ENCODE measurements around the gene IL21R. TPM values are rescaled to one million over a fixed set of nuclear protein-coding genes. Genes with fewer than 3 reads are reported as not detected.
"Not testable (repeated sequence)": the region's sequence is repeated elsewhere in the genome, so short reads cannot be mapped to it uniquely, and the experiment has no call there.

The IL21R gene
- total RNA-seq, 5 donors from 2014 or later (not counting 1 experiment from before 2014, with no cell fraction given): 35.6 to 44.3 (median 38.2) TPM

DNA sequence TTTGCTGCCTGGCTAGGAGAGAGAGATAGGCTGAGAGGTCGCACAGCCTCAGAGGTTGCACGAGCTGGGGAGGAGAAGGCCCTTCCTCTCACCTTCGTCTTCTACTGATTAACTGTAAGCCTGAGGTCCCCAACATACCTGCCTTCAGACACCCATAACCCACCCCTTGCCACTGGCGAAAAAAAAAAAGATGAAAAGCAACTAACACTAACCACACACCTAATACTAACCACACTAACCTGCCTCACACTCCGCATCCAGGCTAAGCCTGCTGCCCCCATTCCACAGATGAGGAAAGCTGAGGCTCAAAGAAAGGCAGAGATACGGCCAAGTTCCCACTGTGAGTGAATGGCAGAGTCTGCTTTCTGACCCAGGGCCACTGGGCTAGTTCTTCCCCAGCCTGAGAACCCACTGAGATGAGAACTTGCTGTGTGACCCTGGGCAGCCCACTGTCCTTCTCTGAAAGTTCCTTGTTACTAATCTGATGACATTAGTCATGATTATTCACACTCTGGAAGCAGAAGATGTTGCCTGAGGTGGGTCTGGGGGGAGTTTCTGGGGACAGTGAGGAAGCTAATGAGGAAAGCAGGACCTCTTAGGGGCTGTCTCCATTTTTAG, 4.6 kb downstream of the IL21R start:
- H3K27ac Mint-ChIP-seq: peak overlapping the region; percentile 87 to 93
- H3K4me1 ChIP-seq (ENCODE audit: control insufficient read depth in 1 of 2, extremely low read depth in 1 of 2, insufficient read depth in 2 of 2, low read length in 2 of 2): peaks cover 30 to 73% of the 10 kb centered on the region in 2 experiments
- ChIA-PET CTCF (interaction anchor here (0.5 to 3.0 kb wide), 5 partner anchors 31 to 253 kb away, joined by 3 to 12 read pairs (median 3); no protein-coding TSS in a partner anchor), POLR2A (interaction anchor here (0.6 to 6.8 kb wide), 7 partner anchors 15 to 232 kb away, joined by 3 to 88 read pairs (median 4); no protein-coding TSS in a partner anchor)
- H3K36me3 Mint-ChIP-seq: peaks cover 17% of the 10 kb centered on the region
- peaks cover 84 to 91% (median 91%) of the 10 kb centered on the region in 3 donors for H3K4me1 Mint-ChIP-seq
- H3K4me3 ChIP-seq (ENCODE audit: control insufficient read depth in 1 of 2, extremely low read depth in 1 of 2, low read length in 1 of 2): peak overlapping the region; percentile 40 to 68
- 13% methylated on average over 1 of the region's 6 CpGs for WGBS (ENCODE audit: insufficient coverage)
- DNase-seq: peak in 1 of 35 experiments; percentile 35
- H3K36me3 ChIP-seq (ENCODE audit: control insufficient read depth in 2 of 2, extremely low read depth in 1 of 2, insufficient read depth in 1 of 2, low read length in 1 of 2): peaks cover 0 to 6% of the 10 kb centered on the region in 2 donors
- H3K9me3 Mint-ChIP-seq: no peaks in the 10 kb centered on the region
- H3K27me3 Mint-ChIP-seq: no peaks in the 10 kb centered on the region
- no peak for ATAC-seq (replicated peaks in 1 of 4)
- peak overlapping the region; percentile 73 for H3K27ac ChIP-seq (ENCODE audit: low read length)
- H3K27me3 ChIP-seq (replicated peaks in 1 of 2; ENCODE audit: control insufficient read depth in 2 of 2, extremely low read depth in 1 of 2, insufficient read depth in 2 of 2, low read length in 1 of 2): no peaks in the 10 kb centered on the region
- H3K4me3 Mint-ChIP-seq: peak overlapping the region; percentile 69 to 92 (median 88)
- H3K9me3 ChIP-seq: no peaks in the 10 kb centered on the region

DNA sequence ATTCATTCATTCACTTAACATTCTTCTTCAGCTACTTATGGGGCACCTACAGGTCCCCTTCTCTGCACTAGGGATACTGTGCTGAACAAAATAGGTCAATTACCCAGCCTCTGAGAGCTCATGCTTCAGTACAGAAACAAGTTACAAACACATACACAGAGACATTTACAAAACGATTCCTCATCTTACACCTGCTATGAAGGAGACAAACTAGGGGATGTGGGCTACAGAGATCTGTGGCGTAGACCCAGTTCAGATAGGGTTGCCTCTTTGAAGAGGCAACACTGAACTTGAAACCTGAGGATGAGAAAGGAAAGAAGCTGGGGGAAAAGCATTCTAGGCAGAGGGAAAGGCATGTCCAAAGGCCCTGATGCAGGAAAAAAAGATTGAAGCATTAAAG, 5.2 kb downstream of the IL21R start:
- Mint-ChIP-seq H3K27me3 (no peaks in the 10 kb centered on the region), H3K27ac (peak overlapping the region; percentile 87 to 93), H3K36me3 (peaks cover 22% of the 10 kb centered on the region), H3K4me3 (peak overlapping the region; percentile 49 to 92 (median 88)), H3K4me1 (peaks cover 85 to 91% (median 91%) of the 10 kb centered on the region in 3 donors), H3K9me3 (peaks cover 0 to 4% (median 0%) of the 10 kb centered on the region in 3 donors)
- peak overlapping the region in 1 of 2 donors; percentile 68 for H3K4me3 ChIP-seq (ENCODE audit: control insufficient read depth in 1 of 2, extremely low read depth in 1 of 2, low read length in 1 of 2)
- H3K27me3 ChIP-seq (replicated peaks in 1 of 2; ENCODE audit: control insufficient read depth in 2 of 2, extremely low read depth in 1 of 2, insufficient read depth in 2 of 2, low read length in 1 of 2): no peaks in the 10 kb centered on the region
- 11% methylated on average over 1 of the region's 2 CpGs for WGBS (ENCODE audit: insufficient coverage)
- ChIA-PET CTCF (interaction anchor here (0.5 to 3.0 kb wide), 8 partner anchors 32 to 254 kb away, joined by 3 to 12 read pairs (median 4); no protein-coding TSS in a partner anchor), POLR2A (interaction anchor here (0.7 to 6.8 kb wide), 8 partner anchors 15 to 177 kb away, joined by 3 to 88 read pairs (median 4); no protein-coding TSS in a partner anchor)
- peak overlapping the region; percentile 73 for H3K27ac ChIP-seq (ENCODE audit: low read length)
- DNase-seq: peak in 7 of 35 experiments; percentile 22 to 53 (median 38)
- peak; percentile 46 to 61 (median 50) for ATAC-seq (replicated peaks in 1 of 4)
- H3K4me1 ChIP-seq (ENCODE audit: control insufficient read depth in 1 of 2, extremely low read depth in 1 of 2, insufficient read depth in 2 of 2, low read length in 2 of 2): peaks cover 27 to 68% of the 10 kb centered on the region in 2 experiments
- peaks cover 2% of the 10 kb centered on the region for H3K9me3 ChIP-seq
- peaks cover 0 to 6% of the 10 kb centered on the region in 2 donors for H3K36me3 ChIP-seq (ENCODE audit: control insufficient read depth in 2 of 2, extremely low read depth in 1 of 2, insufficient read depth in 1 of 2, low read length in 1 of 2)

- Histone ChIP-seq H3K27me3 (replicated peaks in 1 of 2; ENCODE audit: control insufficient read depth in 2 of 2, extremely low read depth in 1 of 2, insufficient read depth in 2 of 2, low read length in 1 of 2) (no peaks in the 10 kb centered on the region), H3K9me3 (peaks cover 2% of the 10 kb centered on the region), H3K4me3 (ENCODE audit: control insufficient read depth in 1 of 2, extremely low read depth in 1 of 2, low read length in 1 of 2) (peak overlapping the region in 1 of 2 donors; percentile 5), H3K4me1 (ENCODE audit: control insufficient read depth in 1 of 2, extremely low read depth in 1 of 2, insufficient read depth in 2 of 2, low read length in 2 of 2) (peaks cover 27 to 60% of the 10 kb centered on the region in 2 experiments), H3K27ac (ENCODE audit: low read length) (peak overlapping the region; percentile 73), H3K36me3 (ENCODE audit: control insufficient read depth in 2 of 2, extremely low read depth in 1 of 2, insufficient read depth in 1 of 2, low read length in 1 of 2) (peaks cover 0 to 6% of the 10 kb centered on the region in 2 donors)
- Mint-ChIP-seq H3K9me3 (peaks cover 0 to 10% (median 0%) of the 10 kb centered on the region in 3 donors), H3K36me3 (peaks cover 32% of the 10 kb centered on the region), H3K27ac (peak overlapping the region; percentile 87 to 93), H3K4me3 (peak overlapping the region; percentile 58 to 92 (median 88)), H3K4me1 (peaks cover 88 to 93% (median 91%) of the 10 kb centered on the region in 3 donors), H3K27me3 (no peaks in the 10 kb centered on the region)
- ATAC-seq (replicated peaks in 1 of 4) (peak; percentile 36 to 57 (median 48)), DNase-seq (peak in 2 of 35 experiments; percentile 34 to 53)
- 40% methylated on average over 3 of the region's 3 CpGs for WGBS (ENCODE audit: insufficient coverage)
- CTCF ChIA-PET: interaction anchor here in 1 of 2 donors (0.9 to 3.0 kb wide), 5 partner anchors 36 to 238 kb away, joined by 3 to 12 read pairs (median 3); no protein-coding TSS in a partner anchor
- POLR2A ChIA-PET: interaction anchor here (0.6 to 1.4 kb wide), 8 partner anchors 9 to 236 kb away, joined by 3 to 12 read pairs (median 4); no protein-coding TSS in a partner anchor
These were observed 6.1 kb downstream of the IL21R start for GRCh38 chr16:27408012-27408601.

- peaks cover 2% of the 10 kb centered on the region for H3K9me3 ChIP-seq
- H3K27me3 ChIP-seq (replicated peaks in 1 of 2; ENCODE audit: control insufficient read depth in 2 of 2, extremely low read depth in 1 of 2, insufficient read depth in 2 of 2, low read length in 1 of 2): no peaks in the 10 kb centered on the region
- peak overlapping the region; percentile 73 for H3K27ac ChIP-seq (ENCODE audit: low read length)
- H3K36me3 Mint-ChIP-seq: peaks cover 37% of the 10 kb centered on the region
- H3K27ac Mint-ChIP-seq: peak overlapping the region; percentile 87 to 93
- 74% methylated on average over 6 of the region's 6 CpGs for WGBS (ENCODE audit: insufficient coverage)
- no peaks in the 10 kb centered on the region for H3K27me3 Mint-ChIP-seq
- H3K4me1 Mint-ChIP-seq: peaks cover 88 to 93% (median 91%) of the 10 kb centered on the region in 3 donors
- CTCF ChIA-PET: interaction anchor here in 1 of 2 donors (0.9 to 3.0 kb wide), 2 partner anchors 38 to 41 kb away, joined by 3 to 12 read pairs; no protein-coding TSS in a partner anchor
- peaks cover 0 to 10% (median 0%) of the 10 kb centered on the region in 3 donors for H3K9me3 Mint-ChIP-seq
- peaks cover 0 to 6% of the 10 kb centered on the region in 2 donors for H3K36me3 ChIP-seq (ENCODE audit: control insufficient read depth in 2 of 2, extremely low read depth in 1 of 2, insufficient read depth in 1 of 2, low read length in 1 of 2)
- H3K4me3 ChIP-seq (ENCODE audit: control insufficient read depth in 1 of 2, extremely low read depth in 1 of 2, low read length in 1 of 2): peak overlapping the region in 1 of 2 donors; percentile 5
- POLR2A ChIA-PET: interaction anchor here (0.6 to 1.4 kb wide), 4 partner anchors 8 to 41 kb away, joined by 3 to 12 read pairs (median 4); no protein-coding TSS in a partner anchor
- peak overlapping the region; percentile 37 to 88 (median 58) for H3K4me3 Mint-ChIP-seq
- peaks cover 27 to 54% of the 10 kb centered on the region in 2 experiments for H3K4me1 ChIP-seq (ENCODE audit: control insufficient read depth in 1 of 2, extremely low read depth in 1 of 2, insufficient read depth in 2 of 2, low read length in 2 of 2)
- peak in 1 of 35 experiments; percentile 33 for DNase-seq
- no peak for ATAC-seq (replicated peaks in 1 of 4)
These were observed 6.6 kb downstream of the IL21R start for GRCh38 chr16:27408602-27409031.

GRCh38 chr16:27409958-27410357, 8.0 kb downstream of the IL21R start:
- Mint-ChIP-seq H3K36me3 (peaks cover 41% of the 10 kb centered on the region), H3K27ac (peak overlapping the region; percentile 72 to 75), H3K4me1 (peaks cover 84 to 93% (median 90%) of the 10 kb centered on the region in 3 donors), H3K4me3 (peak overlapping the region in 1 of 3 donors; percentile 39), H3K9me3 (peaks cover 0 to 10% (median 0%) of the 10 kb centered on the region in 3 donors)
- H3K4me3 ChIP-seq (ENCODE audit: control insufficient read depth in 1 of 2, extremely low read depth in 1 of 2, low read length in 1 of 2); H3K27me3 Mint-ChIP-seq; H3K27ac ChIP-seq (ENCODE audit: low read length); ATAC-seq (replicated peaks in 1 of 4); DNase-seq; H3K9me3 ChIP-seq; H3K27me3 ChIP-seq (replicated peaks in 1 of 2; ENCODE audit: control insufficient read depth in 2 of 2, extremely low read depth in 1 of 2, insufficient read depth in 2 of 2, low read length in 1 of 2); H3K36me3 ChIP-seq (ENCODE audit: control insufficient read depth in 2 of 2, extremely low read depth in 1 of 2, insufficient read depth in 1 of 2, low read length in 1 of 2): not testable (repeated sequence)
- peaks cover 19 to 41% of the 10 kb centered on the region in 2 experiments for H3K4me1 ChIP-seq (ENCODE audit: control insufficient read depth in 1 of 2, extremely low read depth in 1 of 2, insufficient read depth in 2 of 2, low read length in 2 of 2)
- ChIA-PET POLR2A (interaction anchor here (0.6 to 0.7 kb wide), 5 partner anchors 13 to 803 kb away, joined by 3 to 8 read pairs (median 4); no protein-coding TSS in a partner anchor), CTCF (interaction anchor here in 1 of 2 donors (0.7 kb wide), 3 partner anchors 37 to 325 kb away, joined by 3 to 4 read pairs (median 4); no protein-coding TSS in a partner anchor)
- WGBS (ENCODE audit: insufficient coverage): no CpG with 5 or more reads among the region's 2 CpGs
